Gastrocnemius medialis (tissue), 4 donors: ENCODE results near the gene MBNL2.

ENCODE experiments used
- CTCF ChIP-seq, 5 experiments: fragments of 450-650 bp in 3 of 5; fragments of 200-600 bp in 2 of 5; sonication (generic) in 2 of 5; IDR thresholded peaks in 4 of 5; conservative IDR thresholded peaks in 1 of 5; 1 replicate in 4 of 5; 2 replicates in 1 of 5; pipeline ENCODE4 v1.5.1; 2016 to 2019; ENCODE audit warnings: antibody characterized with exemption in 5 of 5, mild to moderate bottlenecking in 3 of 5, moderate library complexity in 3 of 5
- POLR2A ChIP-seq, 2 donors: fragments of 450-650 bp; IDR thresholded peaks; one replicate each; pipeline ENCODE4 v1.6.1; 2017; ENCODE audit warnings: antibody characterized with exemption in 2 of 2, mild to moderate bottlenecking in 2 of 2, moderate library complexity in 2 of 2

GRCh38 chr13:97346097-97346496, 124.0 kb downstream of the MBNL2 start:
- TF ChIP-seq CTCF (IDR thresholded peaks at IDR 0.05 in 4 of 5, conservative IDR thresholded peaks at IDR 0.05 in 1 of 5) (no peak), POLR2A (IDR thresholded peaks at IDR 0.05) (no peak)
